K562 (cell line): ENCODE results near the gene MMEL1. TPM values are rescaled to one million over a fixed set of nuclear protein-coding genes. Genes with fewer than 3 reads are reported as not detected.

Experiments used
- CLOCK ChIP-seq: fragments of 250-450 bp; sonication (Bioruptor Pico); IDR thresholded peaks from 2 replicates; pipeline ENCODE4 v1.4.0; 2020; ENCODE audit warnings: mild to moderate bottlenecking, moderate library complexity, borderline replicate concordance
- MTA2 ChIP-seq: fragments of 450-650 bp; IDR thresholded peaks from 2 replicates; pipeline ENCODE4 v1.6.1; 2016; ENCODE audit warnings: low read depth
- NRF1 ChIP-seq, 2 experiments: fragments of 450-650 bp; IDR thresholded peaks in 1 of 2; conservative IDR thresholded peaks in 1 of 2; 2 replicates each; pipeline ENCODE4 v1.6.1; 2014; ENCODE audit warnings: mild to moderate bottlenecking in 2 of 2
- POLR2AphosphoS5 ChIP-seq: IDR thresholded peaks from 2 replicates; pipeline ENCODE4 v1.6.1; 2011; ENCODE audit warnings: mild to moderate bottlenecking, low read depth, low read length, moderate library complexity; ENCODE audit not compliant: control insufficient read depth, insufficient read depth
- RREB1 ChIP-seq: fragments of 250-450 bp; sonication (Bioruptor Pico); IDR thresholded peaks from 2 replicates; pipeline ENCODE4 v1.4.0; 2020
- SMARCC2 ChIP-seq: fragments of 450-650 bp; IDR thresholded peaks from 2 replicates; pipeline ENCODE4 v1.6.1; 2017; ENCODE audit warnings: antibody characterized with exemption, moderate library complexity, mild to moderate bottlenecking, low read depth
- SMC3 ChIP-seq: conservative IDR thresholded peaks from 2 replicates; pipeline ENCODE4 v1.6.1; 2011; ENCODE audit warnings: low read depth, low read length, improper control_type of control experiment; ENCODE audit not compliant: insufficient read depth
- TBL1XR1 ChIP-seq, 2 experiments: IDR thresholded peaks; 2 replicates each; pipeline ENCODE4 v1.6.1; 2012; ENCODE audit warnings: improper control_type of control experiment in 2 of 2, low read length in 2 of 2, mild to moderate bottlenecking in 1 of 2
- TCF7L2 ChIP-seq: fragments of 150-350 bp; IDR thresholded peaks from 2 replicates; pipeline ENCODE4 v1.6.1; 2016; ENCODE audit warnings: low read depth, mild to moderate bottlenecking, low read length, moderate library complexity
- TEAD2 ChIP-seq: fragments of 450-650 bp; IDR thresholded peaks from 2 replicates; pipeline ENCODE4 v1.6.1; 2016; ENCODE audit warnings: missing genetic modification characterization, control low read depth, missing compliant biosample characterization
- polyA plus RNA-seq, 8 experiments: library from polyadenylated mRNA; depleted of rRNA in 4 of 8; stranded (reverse) in 5 of 8; unstranded in 3 of 8; fragments of >200 nt; fragmentation: Nextera tagmentation in 2 of 8; fragmentation: Illumina TruSeq in 1 of 8; extraction: Ambion mirVana in 2 of 8; extraction: Trizol in 1 of 8; gene quantifications; 2 replicates each; pipeline versions ENCODE4 v1.2.1 to v1.2.3, GENCODE V29; 2011 to 2014; ENCODE audit warnings: inconsistent platforms in 1 of 8, missing spikeins in 1 of 8
- total RNA-seq, 7 experiments: library from RNA; depleted of rRNA in 6 of 7; stranded (reverse); fragments of >200 nt in 6 of 7; fragmentation: Illumina TruSeq in 2 of 7; extraction: Trizol in 2 of 7; gene quantifications; 2 replicates each; pipeline versions ENCODE4 v1.2.1 to v1.2.3, GENCODE V29; 2011 to 2021; ENCODE audit warnings: low replicate concordance in 1 of 7

MMEL1 gene
- total and polyA plus RNA-seq, 9 of the 15 experiments (the other 6 are each of a cell fraction or from before 2014, with no cell fraction given): not detected

GRCh38 chr1:2544093-2544874 is 88.5 kb downstream of the MMEL1 start (continued):
- 0 out of 2 replicates have a peak, but pooled peaks have one; percentile 5 for TF ChIP-seq MTA2
- no peak for TF ChIP-seq RREB1 (CRISPR knock-in tag)
- no peak for TF ChIP-seq TBL1XR1 (IDR thresholded peaks at IDR 0.05; ENCODE audit: low read length in 2 of 2)
- TF ChIP-seq TCF7L2: no peak
- TF ChIP-seq NRF1 (conservative IDR thresholded peaks at IDR 0.05 in 1 of 2, IDR thresholded peaks at IDR 0.05 in 1 of 2): peak; percentile 7 to 15; a peak in 2 of 4 replicates
- TF ChIP-seq SMC3: no peak
- TF ChIP-seq SMARCC2: no peak
- TF ChIP-seq POLR2AphosphoS5: no peak
- TF ChIP-seq TEAD2 (tag): no peak
- no peak for TF ChIP-seq CLOCK (CRISPR knock-in tag)
